ENCODE measurements around the gene KRTAP10-2.
"Not testable (repeated sequence)": the region's sequence is repeated elsewhere in the genome, so short reads cannot be mapped to it uniquely, and the experiment has no call there.

The KRTAP10-2 gene

DNA sequence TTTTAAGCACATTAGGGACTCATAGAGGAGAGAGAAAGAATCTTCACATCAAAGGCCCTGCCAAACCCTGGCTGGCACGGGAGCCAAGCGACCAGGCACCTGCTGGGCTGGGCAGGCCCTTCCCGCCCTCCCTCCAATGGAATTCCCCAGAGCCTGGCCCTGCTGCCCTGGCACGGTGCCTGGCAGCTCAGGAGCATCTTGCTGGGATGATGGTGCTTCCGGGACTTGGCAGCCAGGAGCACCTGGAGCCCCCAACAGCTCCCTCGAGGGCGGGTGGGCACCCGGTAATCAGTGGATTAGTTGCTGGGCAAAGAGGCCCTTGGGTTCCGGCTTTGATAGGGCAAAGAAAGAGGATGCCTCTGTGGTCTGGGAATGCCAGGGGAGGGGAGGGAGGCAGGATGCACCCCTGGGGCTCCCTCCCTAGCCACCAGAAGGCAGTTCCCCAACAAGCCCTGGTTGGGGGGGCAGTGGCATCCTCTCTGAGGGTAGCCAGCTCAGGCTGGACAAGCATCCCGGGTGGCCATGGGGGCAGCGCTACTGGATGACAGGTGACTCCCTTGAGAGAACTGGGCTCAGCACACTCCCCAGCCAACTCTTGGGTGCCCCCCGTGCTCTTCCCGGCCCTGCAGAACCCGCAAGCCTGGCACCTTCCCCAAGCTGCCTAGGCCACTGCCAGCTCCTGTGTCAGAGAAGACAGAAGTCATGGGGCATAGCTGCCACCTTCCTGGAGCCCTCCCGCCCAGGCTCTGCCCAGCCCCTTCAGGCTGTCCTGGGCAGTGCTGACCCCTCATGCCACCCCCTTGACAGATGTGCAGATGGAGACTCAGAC lies 37.7 kb downstream of the KRTAP10-2 start:
- no peak for DNase-seq (ENCODE audit: low spot score)

DNA sequence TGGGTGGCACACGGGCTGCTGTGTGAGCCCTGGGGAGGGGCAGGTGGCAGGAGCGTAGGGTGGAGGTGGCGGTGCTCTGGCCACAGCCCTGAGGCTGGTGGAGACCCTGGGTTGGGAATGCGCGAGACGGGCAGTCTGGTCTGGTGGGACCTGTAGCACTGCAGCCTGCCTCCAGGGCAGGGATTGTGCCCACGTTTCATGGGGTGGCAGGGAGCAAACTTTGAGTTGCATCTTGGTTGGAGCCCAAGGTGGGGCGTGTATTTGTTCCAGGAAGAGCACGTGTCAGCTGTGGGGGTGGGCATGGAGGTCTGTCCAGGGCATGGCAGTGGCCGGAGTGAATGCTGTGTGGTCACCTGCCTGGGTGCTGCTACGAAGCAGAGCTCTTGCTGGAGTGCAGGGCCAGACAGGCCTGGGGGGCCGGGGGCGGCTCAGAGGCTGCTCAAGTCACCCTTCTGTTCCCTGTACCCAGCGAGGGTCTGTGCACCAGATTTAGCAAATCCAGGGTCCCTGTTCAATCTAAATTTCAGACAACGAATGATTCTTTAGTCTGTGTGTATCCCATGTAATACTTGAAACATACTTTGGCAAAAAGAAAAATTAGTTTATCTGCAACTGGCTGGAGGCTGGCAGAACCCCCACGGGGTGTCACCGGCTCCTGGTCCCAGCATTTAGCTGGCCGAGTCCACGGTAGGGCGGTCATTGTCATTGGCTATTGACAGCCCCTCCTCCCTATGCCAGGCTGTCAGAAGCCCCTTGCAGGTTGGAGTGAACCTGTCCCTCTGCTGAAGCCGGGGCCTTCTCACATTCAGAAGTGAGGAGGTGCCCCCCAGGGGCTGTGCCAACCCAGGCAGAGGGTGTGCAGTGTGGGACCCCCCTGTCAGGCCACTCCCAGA lies 38.6 kb downstream of the KRTAP10-2 start:
- no peak for DNase-seq (ENCODE audit: low spot score)

DNA sequence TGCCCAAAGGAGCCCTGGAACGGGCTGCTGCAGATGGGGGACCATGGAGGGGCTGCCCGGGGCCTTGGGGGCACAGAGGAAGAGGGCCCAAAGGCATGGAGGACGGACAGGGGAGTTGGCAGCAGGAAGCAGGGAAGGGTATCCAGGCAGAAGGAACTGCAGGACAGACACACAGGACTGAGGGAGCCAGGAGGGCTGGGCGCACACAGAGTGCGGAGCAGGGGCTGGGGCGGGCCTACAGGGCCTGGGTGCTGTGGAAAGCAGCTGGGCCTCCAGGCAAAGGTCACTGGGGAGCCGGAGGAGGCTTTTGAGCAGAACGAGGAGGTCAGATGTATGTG lies 39.4 kb downstream of the KRTAP10-2 start:
- no peak for DNase-seq (ENCODE audit: low spot score)

DNA sequence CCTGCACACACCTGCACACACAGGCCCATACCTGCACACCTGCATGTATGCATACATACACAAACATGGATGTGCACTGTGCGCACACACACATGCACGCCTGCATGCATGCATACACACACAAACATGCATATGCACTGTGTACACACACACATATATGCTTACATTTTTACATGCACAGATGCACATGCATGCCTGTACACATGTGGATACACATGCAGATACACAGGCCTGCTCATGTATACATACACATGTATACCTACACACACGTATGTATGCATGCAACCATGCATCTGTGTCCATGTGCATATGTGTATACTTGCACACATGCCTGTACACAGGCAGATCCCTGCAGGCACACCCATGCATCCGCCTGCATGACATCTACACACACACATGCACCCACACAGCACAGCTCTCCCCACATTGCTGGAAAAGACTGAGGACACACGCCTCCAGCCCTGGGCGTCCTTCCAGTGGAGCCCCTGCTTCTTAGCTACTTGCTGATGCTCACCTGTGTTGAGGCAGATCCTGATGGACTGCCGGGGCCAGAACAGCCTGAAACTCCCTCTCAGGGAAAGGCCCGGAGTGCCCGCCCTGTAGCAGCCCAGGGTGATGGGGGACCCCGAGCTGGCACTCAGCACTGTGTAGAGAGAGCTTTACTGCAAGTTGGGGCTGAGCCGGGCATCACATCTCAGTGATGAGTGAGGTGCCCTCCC lies 39.9 kb downstream of the KRTAP10-2 start:
- DNase-seq (ENCODE audit: low spot score): no peak

DNA sequence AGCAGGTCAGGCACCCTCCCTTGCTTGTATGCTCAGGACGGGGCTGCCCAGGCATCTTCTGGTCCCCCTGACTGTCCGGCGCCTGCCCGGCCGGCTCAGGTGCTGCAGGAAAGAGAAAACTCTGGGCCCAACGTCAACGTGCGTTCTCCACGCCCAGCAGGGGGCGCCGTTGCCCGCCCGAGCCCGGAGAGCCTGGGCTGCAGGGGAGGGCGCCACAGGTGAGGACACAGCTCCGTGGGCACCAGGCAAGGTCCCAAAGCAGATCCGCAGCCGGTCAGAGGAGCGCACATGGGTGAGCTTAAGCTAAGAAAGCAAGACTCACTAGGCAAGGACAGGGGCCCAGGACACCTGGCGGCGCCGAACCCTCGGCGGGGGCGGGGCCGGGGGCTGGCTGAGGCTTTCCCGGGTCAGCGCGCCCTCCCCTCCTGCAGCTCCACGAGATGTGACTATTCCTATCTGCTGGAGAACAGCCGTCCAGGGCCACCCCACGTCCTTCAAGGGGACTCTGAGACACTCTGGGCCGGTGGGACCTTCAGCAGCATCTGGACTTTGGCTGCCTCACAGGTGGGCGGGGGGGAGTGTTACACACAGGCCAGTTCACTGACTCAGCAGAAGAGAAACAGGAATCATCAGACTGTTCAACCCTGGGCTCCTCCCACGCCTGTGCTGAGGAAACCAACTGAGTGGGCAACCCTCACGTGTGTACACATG lies 40.6 kb downstream of the KRTAP10-2 start:
- DNase-seq (ENCODE audit: low spot score): no peak

DNA sequence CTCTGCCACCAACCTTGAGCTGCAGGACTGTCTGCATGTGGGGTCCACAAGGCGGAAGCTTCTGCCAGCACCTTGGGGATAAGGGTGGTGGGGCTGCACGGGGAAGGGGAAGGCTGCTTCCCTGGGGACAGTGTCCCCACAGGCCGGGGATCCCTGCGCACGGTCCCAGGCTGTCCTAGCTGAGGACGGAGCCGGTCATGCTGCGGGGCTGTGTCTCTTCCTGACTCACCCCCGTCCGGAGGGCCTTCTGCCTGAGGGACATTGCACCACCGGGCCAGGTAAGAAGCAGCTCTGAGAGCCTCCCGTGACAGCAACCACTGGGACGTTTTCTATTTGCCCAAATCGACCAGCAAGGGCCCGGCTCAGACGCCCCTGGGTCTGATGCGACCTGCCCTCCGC lies 41.2 kb downstream of the KRTAP10-2 start:
- no peak for DNase-seq (ENCODE audit: low spot score)

DNA sequence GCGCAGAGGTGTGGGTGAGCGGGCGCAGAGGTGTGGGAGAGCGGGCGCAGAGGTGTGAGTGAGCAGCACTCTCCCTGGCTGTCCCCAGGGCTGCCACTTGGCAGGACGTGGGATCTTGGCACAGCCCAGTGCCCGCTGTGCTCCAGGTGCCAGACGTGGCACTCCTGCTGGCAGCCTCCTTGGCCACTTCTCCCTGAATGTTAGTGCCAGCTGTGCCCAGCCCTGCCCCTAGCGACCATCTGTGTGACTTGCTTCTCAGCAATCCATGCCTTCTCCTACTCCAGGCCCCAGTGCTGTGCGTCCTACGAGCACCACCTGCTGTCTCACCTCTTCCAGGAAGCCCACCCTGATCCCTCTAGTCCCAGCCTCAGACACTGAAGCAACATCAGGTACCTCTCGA lies 41.8 kb downstream of the KRTAP10-2 start:
- DNase-seq (ENCODE audit: low spot score): no peak

DNA sequence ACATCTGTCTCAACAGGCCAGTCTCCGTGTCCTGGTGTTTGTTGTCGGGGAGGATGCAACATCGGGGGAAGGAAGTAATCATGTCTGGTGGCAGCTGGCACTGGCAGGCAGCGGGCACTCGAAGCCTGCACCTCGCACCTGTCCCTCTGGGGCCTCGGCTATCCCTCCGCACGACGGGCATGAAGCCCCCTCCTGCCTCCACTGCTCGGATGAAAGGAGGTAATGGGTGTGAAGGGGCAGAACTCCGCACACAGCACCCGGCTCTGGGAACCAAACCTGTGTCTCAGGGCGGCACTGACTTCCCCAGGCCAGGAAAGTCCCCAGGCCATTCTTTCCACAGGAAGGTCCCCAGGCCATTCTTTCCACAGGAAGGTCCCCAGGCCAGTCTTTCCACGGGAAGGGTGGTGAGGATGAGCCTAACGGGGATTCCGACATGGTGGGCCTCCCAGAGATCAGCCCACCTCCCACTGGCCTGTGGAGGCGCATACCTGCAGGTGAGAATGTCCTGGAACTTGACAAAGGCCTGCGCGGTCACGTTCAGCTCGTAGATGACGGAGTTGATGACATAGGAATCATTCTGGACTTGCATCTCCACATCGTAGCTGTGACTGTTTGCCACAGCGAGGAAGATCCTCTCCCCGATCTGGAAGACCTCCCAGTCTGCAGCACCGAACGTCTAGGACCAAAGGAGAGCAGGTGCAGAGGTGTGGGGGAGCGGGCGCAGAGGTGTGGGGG lies 42.4 kb downstream of the KRTAP10-2 start:
- no peak for DNase-seq (ENCODE audit: low spot score)

DNA sequence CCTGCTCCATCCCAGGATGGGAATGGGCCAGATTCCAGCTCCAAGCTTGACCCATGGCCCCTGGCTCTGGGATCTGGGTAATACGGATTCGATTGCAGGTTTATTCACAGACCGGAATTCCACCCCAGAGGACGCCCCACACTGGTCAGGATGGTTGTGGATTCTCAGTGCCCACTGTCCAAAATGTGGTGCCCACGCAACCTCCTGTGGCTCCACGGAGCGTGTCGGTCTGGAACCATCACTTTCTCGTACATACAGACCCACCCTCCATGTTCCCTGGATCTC lies 42.9 kb downstream of the KRTAP10-2 start:
- DNase-seq (ENCODE audit: low spot score): no peak

DNA sequence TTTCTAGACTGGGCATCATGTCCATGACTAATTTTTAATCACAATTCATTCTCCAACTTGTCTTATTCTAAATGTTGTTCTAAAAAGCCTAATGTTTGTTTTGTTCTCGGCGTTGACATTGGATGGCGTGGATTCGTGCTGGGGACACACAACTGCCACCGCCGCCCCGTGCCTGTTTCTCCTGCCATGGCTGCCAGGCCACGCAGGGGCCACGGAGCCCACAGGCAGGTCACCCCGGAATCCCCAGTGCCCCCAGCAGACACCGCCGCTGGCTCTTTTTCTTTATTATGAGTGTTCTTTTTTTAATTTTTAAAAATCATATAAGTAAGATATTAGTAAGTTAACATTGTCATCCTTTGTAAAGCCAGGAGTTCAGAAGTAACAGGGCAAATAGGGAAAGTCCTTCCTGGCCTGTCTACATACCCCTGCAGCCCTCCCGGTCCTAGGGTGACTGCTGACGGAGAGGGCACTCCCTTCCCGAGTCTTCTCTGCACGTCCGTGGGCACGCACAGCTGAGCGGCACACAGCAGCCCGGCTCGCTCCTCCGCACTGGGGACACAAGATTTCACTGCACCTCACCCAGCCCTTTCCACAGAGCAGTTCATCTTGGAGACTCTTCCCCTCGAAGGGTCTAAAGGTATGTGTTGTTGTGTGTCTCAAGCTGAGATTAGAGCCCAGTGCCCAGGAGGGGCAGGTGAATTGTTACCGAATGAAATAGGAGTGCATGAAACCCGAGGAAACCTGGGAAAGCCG lies 43.5 kb downstream of the KRTAP10-2 start:
- DNase-seq (ENCODE audit: low spot score): no peak

DNA sequence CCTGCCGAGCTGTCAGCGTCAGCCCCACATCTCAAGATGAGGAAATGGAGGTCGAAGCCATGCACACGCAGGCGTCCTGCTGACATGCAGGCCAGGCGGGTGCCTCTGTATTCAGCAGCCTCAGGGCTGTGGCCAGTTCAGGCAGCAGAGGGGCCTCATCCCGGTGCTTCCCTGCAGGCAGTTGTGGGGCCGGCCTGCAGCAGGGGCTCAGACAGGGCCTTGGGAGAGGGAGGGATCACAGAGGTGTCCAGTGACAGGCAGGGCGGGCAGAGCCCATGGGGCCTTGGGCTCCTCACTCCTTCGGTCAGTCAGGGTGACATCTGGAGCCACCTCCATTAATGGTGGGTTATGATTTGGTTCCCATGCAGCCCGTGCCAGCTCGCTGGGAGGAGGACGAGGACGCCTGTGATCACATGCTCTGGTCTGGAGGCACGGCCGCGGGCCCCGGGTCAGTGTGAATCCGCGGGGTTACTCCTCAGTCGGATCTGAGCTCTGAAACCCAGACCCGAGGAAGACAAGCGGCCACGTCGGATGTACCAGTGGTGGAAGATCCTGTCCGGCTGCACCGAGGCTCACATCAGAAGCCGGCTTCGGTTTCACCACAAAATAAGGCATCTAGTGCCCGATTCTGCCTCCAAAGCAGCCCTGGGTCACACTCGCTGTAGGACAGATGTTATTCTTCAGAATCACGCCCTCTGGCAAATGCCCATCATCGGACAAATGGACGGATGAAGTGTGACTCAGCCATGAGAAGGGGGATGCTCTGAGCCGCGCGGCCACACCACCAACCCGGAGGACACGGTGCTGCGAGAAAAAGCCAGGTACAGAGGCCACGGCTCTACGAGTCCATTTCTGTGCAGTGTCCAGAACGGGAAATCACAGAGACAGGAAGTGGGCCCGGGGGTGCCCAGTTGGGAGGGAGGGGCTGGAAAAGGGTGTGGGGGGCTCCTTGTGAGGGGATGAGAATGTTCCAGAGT lies 44.7 kb downstream of the KRTAP10-2 start:
- DNase-seq (ENCODE audit: low spot score): no peak

DNA sequence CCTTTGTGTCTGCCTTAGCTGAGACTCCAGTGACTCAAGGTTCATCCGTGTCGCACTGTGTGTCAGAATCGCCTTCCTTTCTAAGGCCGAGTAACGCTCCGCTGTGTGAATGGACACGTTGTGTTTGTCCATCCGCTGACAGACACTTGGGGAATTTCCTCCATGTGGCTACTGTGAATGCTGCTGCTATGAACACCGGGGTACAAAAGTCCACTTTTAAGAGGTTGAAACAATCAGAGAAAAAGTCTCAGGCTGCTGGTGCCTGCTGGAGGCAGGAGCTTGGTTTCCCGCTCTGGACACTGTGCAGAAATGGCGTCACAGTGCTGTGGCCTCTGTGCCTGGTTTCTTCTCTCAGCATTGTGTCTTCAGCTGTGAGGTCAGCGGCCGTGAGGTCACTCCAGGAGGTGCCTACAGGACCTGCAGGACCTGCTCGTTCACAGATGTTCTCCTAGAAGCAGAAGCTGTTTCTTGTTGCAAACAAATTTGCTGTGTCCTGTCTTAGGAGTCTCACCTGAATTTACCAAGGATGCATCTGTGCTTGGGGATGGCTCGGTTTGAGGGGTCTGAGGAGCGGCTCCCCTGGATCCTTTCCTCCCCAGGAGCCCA lies 45.5 kb downstream of the KRTAP10-2 start:
- DNase-seq (ENCODE audit: low spot score): no peak

DNA sequence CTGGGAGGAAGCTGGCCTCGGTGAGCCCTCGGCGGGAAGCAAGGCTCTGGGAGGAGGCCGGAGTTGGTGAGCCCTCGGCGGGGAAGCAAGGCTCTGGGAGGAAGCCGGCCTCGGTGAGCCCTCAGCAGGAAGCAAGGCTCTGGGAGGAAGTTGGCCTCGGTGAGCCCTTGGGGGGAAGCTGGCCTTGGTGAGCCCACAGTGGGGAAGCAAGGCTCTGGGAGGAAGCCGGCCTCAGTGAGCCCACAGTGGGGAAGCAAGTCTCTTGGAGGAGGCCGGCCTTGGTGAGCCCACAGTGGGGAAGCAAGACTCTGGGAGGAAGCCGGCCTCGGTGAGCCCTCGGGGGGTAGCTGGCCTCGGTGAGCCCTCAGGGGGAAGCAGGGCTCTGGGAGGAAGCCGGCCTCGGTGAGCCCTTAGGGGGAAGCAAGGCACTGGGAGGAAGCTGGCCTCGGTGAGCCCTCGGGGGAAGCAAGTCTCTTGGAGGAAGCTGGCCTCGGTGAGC lies 47.4 kb downstream of the KRTAP10-2 start:
- DNase-seq (ENCODE audit: low spot score): no peak

DNA sequence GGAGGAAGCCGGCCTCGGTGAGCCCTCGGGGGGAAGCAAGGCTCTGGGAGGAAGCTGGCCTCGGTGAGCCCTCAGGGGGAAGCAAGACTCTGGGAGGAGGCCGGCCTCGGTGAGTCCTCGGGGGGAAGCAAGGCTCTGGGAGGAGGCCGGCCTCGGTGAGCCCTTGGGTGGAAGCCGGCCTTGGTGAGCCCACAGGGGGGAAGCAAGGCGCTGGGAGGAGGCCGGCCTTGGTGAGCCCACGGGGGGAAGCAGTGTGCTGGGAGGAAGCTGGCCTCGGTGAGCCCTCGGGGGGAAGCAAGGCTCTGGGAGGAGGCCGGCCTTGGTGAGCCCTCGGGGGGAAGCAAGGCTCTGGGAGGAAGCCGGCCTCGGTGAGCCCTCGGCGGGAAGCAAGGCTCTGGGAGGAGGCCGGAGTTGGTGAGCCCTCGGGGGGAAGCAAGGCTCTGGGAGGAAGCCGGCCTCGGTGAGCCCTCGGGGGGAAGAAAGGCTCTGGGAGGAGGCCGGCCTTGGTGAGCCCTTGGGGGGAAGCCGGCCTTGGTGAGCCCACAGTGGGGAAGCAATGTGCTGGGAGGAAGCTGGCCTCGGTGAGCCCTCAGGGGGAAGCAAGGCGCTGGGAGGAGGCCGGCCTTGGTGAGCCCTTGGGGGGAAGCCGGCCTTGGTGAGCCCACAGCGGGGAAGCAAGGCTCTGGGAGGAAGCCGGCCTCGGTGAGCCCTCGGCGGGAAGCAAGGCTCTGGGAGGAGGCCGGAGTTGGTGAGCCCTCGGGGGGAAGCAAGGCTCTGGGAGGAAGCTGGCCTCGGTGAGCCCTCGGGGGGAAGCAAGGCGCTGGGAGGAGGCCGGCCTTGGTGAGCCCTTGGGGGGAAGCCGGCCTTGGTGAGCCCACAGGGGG lies 48.1 kb downstream of the KRTAP10-2 start:
- not testable (repeated sequence) for DNase-seq (ENCODE audit: low spot score)

DNA sequence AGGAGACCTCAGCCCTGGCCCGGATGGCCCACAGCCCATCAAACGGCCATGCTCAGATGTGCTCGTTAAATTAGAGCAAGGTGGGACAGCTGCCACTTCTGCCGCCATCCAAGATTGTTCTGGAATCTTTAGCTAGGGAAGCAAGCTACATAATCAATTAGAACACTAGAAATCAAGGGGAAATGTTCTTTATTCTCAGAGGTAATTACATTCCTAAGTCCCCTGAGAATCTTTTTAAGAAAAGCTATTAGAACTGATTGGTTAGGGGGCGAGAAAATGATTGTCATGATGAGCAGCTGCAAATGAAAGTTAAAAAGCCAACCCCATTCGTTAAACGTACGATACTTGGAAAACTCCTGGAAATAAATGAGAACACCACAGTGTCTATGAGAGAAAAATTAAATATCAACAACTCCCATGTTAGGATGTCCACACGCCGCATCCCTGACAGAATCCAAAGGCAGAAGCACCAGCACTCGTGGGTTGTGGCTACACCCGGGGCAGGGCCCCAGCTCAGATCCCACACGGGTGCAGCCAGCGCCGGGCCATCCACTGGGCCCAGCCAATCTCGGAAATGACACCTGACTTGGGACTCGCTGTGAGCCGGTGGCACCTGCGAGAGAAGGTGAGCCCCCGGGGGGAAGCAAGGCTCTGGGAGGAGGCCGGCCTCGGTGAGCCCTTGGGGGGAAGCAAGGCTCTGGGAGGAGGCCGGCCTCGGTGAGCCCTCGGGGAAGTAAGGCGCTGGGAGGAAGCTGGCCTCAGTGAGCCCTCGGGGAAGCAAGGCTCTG lies 48.9 kb downstream of the KRTAP10-2 start:
- no peak for DNase-seq (ENCODE audit: low spot score)
